NCI-H2107 treated with DMSO at 0.1 percent for 48 hours (cell line): Measurements from ENCODE around the gene TMUB1.

ENCODE experiments used
- DNase-seq: peaks from one replicate; lab custom pipeline; 2025; ENCODE audit not compliant: unreplicated experiment; lab: John Stamatoyannopoulos, UW

The TMUB1 gene

GRCh38 chr7:151121380-151122170 is 38.3 kb upstream of the TMUB1 start:
- no peak for DNase-seq

GRCh38 chr7:151120896-151121295 is 37.6 kb upstream of the TMUB1 start:
- no peak for DNase-seq

GRCh38 chr7:151119902-151120301 is 36.6 kb upstream of the TMUB1 start:
- DNase-seq, result no peak

GRCh38 chr7:151119055-151119415 is 35.7 kb upstream of the TMUB1 start:
- DNase-seq, result no peak

- no peak for DNase-seq
These were observed 35.1 kb upstream of the TMUB1 start for GRCh38 chr7:151118108-151119054.

- no peak for DNase-seq
These were observed 34.3 kb upstream of the TMUB1 start for GRCh38 chr7:151117565-151117964.

GRCh38 chr7:151116603-151117440 is 33.5 kb upstream of the TMUB1 start:
- DNase-seq, result no peak

- DNase-seq, result no peak
These were observed 32.6 kb upstream of the TMUB1 start for GRCh38 chr7:151115836-151116418.

GRCh38 chr7:151115121-151115835 is 32.0 kb upstream of the TMUB1 start:
- no peak for DNase-seq

GRCh38 chr7:151114151-151115090 is 31.1 kb upstream of the TMUB1 start:
- no peak for DNase-seq

- no peak for DNase-seq
These were observed 30.3 kb upstream of the TMUB1 start for GRCh38 chr7:151113344-151114150.

GRCh38 chr7:151110941-151111645 is 27.8 kb upstream of the TMUB1 start:
- DNase-seq, result no peak

- DNase-seq, result no peak
These were observed 27.1 kb upstream of the TMUB1 start for GRCh38 chr7:151110236-151110940.

- DNase-seq, result no peak
These were observed 26.1 kb upstream of the TMUB1 start for GRCh38 chr7:151109094-151110048.

GRCh38 chr7:151107882-151108281 is 24.6 kb upstream of the TMUB1 start:
- no peak for DNase-seq
